ENCODE measurements around the gene DEAF1. TPM values are rescaled to one million over a fixed set of nuclear protein-coding genes. Genes with fewer than 3 reads are reported as not detected.

The DEAF1 gene
- total RNA-seq, 2 donors from 2014 or later: 15.8 to 28.0 TPM

GRCh38 chr11:626475-627307 lies 68.3 kb downstream of the DEAF1 start, which contains the start of gene SCT:
Gene SCT (minus strand): TSS chr11:627181. CDS start chr11:627143, 38 bp downstream.
- DNase-seq: peak in 1 of 4 donors; percentile 13
- no peak within 1 kb of the TSS for H3K27ac ChIP-seq
- 33% methylated on average over 34 of the region's 72 CpGs; no CpG with 5 or more reads in 1 of the 2 donors for WGBS, 2 donors
- TF ChIP-seq, protein P1, sequence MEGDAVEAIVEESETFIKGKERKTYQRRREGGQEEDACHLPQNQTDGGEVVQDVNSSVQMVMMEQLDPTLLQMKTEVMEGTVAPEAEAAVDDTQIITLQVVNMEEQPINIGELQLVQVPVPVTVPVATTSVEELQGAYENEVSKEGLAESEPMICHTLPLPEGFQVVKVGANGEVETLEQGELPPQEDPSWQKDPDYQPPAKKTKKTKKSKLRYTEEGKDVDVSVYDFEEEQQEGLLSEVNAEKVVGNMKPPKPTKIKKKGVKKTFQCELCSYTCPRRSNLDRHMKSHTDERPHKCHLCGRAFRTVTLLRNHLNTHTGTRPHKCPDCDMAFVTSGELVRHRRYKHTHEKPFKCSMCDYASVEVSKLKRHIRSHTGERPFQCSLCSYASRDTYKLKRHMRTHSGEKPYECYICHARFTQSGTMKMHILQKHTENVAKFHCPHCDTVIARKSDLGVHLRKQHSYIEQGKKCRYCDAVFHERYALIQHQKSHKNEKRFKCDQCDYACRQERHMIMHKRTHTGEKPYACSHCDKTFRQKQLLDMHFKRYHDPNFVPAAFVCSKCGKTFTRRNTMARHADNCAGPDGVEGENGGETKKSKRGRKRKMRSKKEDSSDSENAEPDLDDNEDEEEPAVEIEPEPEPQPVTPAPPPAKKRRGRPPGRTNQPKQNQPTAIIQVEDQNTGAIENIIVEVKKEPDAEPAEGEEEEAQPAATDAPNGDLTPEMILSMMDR (IDR thresholded peaks at IDR 0.05): no peak
- TF ChIP-seq POLR2A (IDR thresholded peaks at IDR 0.05): no peak
- ATAC-seq: no peak
- no peaks in the 10 kb centered on the region for H3K36me3 ChIP-seq (replicated peaks in 1 of 2; ENCODE audit: insufficient read depth in 1 of 2, low read depth in 2 of 2)
- H3K4me3 ChIP-seq: no peak within 1 kb of the TSS
- no peaks in the 10 kb centered on the region for H3K4me1 ChIP-seq
- intact Hi-C loops (cut with DNase I): no loop called here
- no peaks in the 10 kb centered on the region for H3K27me3 ChIP-seq
- no peaks in the 10 kb centered on the region for H3K9me3 ChIP-seq

- no peak for TF ChIP-seq POLR2A (IDR thresholded peaks at IDR 0.05)
- TF ChIP-seq, protein P1 (IDR thresholded peaks at IDR 0.05): no peak
- H3K36me3 ChIP-seq (replicated peaks in 1 of 2; ENCODE audit: insufficient read depth in 1 of 2, low read depth in 2 of 2): no peaks in the 10 kb centered on the region
- DNase-seq (peak in 1 of 4 donors; percentile 11), ATAC-seq (peak; percentile 7)
- no peaks in the 10 kb centered on the region for H3K4me1 ChIP-seq
- no peaks in the 10 kb centered on the region for H3K27me3 ChIP-seq
- no peak overlapping the region for H3K4me3 ChIP-seq
- 83 to 90% methylated on average over 13 to 22 of the region's 22 CpGs for WGBS, 2 donors
- H3K9me3 ChIP-seq: no peaks in the 10 kb centered on the region
- no peak overlapping the region for H3K27ac ChIP-seq
- intact Hi-C loops (cut with DNase I): no loop called here
These were observed 69.3 kb downstream of the DEAF1 start for GRCh38 chr11:625636-626268.

- WGBS, 2 donors: 75 to 77% methylated on average over 13 to 29 of the region's 33 CpGs
- H3K27ac ChIP-seq: no peak within 1 kb of the TSS
These were observed 70.1 kb downstream of the DEAF1 start, which contains the start of gene CDHR5 for GRCh38 chr11:624705-625635. Gene CDHR5 (minus strand): TSS chr11:624955. CDS start chr11:624902, 53 bp downstream.

More at GRCh38 chr11:624705-625635, 70.1 kb downstream of the DEAF1 start, which contains the start of gene CDHR5:
- TF ChIP-seq, protein P1 (IDR thresholded peaks at IDR 0.05): no peak
- TF ChIP-seq POLR2A (IDR thresholded peaks at IDR 0.05): no peak
- H3K36me3 ChIP-seq (replicated peaks in 1 of 2; ENCODE audit: insufficient read depth in 1 of 2, low read depth in 2 of 2): no peaks in the 10 kb centered on the region
- intact Hi-C loops (cut with DNase I): no loop called here
- no peaks in the 10 kb centered on the region for H3K9me3 ChIP-seq
- H3K27me3 ChIP-seq: no peaks in the 10 kb centered on the region
- H3K4me3 ChIP-seq: no peak within 1 kb of the TSS
- ATAC-seq: peak; percentile 4
- DNase-seq: peak in 1 of 4 donors; percentile 16
- no peaks in the 10 kb centered on the region for H3K4me1 ChIP-seq

All from body of pancreas (tissue), 4 donors.